Measurements from ENCODE around the gene TLE7.

The TLE7 gene

GRCh38 chr16:71439523-71439922, 2.3 kb downstream of the TLE7 start:
- ChIA-PET POLR2A (no interaction called here), CTCF (interaction anchor here (1.1 to 1.4 kb wide), 2 partner anchors 27 to 99 kb away, joined by 4 to 5 read pairs; no protein-coding TSS in a partner anchor)
- no peaks in the 10 kb centered on the region for H3K9me3 ChIP-seq (ENCODE audit: control insufficient read depth, insufficient read depth, low read depth, low read length)
- H3K36me3 ChIP-seq (ENCODE audit: control insufficient read depth in 2 of 2, insufficient read depth in 1 of 2, low read length in 2 of 2), result no peaks in the 10 kb centered on the region
- TF ChIP-seq ZNF16 (tag by site-specific recombination; IDR thresholded peaks at IDR 0.05; ENCODE audit: low read depth), result no peak
- no peak for TF ChIP-seq ZNF140 (tag by site-specific recombination; IDR thresholded peaks at IDR 0.05)
- no peak for TF ChIP-seq ZXDB (tag by site-specific recombination; IDR thresholded peaks at IDR 0.05)
- no peak for TF ChIP-seq ZNF202 (tag by site-specific recombination; IDR thresholded peaks at IDR 0.05; ENCODE audit: borderline replicate concordance)
- no peak for TF ChIP-seq ZNF677 (tag by site-specific recombination; IDR thresholded peaks at IDR 0.05)
- no peak for TF ChIP-seq IKZF3 (tag by site-specific recombination; IDR thresholded peaks at IDR 0.05)
- no peak for TF ChIP-seq AEBP2 (tag by site-specific recombination; IDR thresholded peaks at IDR 0.05; ENCODE audit: borderline replicate concordance)
- no peak for TF ChIP-seq ZBTB20 (tag by site-specific recombination; IDR thresholded peaks at IDR 0.05)
- H3K4me3 ChIP-seq (ENCODE audit: low read depth, low read length), result no peak overlapping the region
- no peaks in the 10 kb centered on the region for H3K4me1 ChIP-seq (ENCODE audit: control insufficient read depth, insufficient read depth, low read length)
- no peak overlapping the region for H3K27ac ChIP-seq (ENCODE audit: extremely low read depth, low read depth, low read length)

DNA sequence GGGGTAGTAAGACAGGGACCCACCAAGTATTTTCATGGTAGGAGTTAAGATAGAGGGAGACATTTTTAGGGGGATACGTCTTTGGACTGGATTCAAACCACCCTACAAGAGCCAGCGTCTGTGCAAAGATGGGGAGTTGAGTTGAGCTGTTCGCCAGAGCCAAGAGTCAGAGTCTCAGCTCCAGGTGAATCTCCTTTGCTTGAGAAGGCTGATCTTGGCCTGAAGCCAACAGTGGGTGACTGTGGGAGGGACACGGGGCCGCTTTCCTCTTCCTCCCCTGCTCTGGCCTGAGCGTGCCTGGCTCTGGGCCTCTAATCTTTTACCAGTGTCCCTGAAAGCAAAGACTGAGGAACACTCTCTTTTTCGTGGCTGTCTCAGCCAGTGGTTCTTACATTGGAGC, 5.4 kb downstream of the TLE7 start:
- ChIA-PET CTCF (no interaction called here), POLR2A (no interaction called here)
- TF ChIP-seq ZNF311 (tag by site-specific recombination; IDR thresholded peaks at IDR 0.05; ENCODE audit: borderline replicate concordance), result no peak
- TF ChIP-seq HOXA7 (CRISPR knock-in tag; IDR thresholded peaks at IDR 0.05; ENCODE audit: borderline replicate concordance), result no peak
- no peak overlapping the region for H3K27ac ChIP-seq (ENCODE audit: extremely low read depth, low read depth, low read length)
- no peaks in the 10 kb centered on the region for H3K9me3 ChIP-seq (ENCODE audit: control insufficient read depth, insufficient read depth, low read depth, low read length)
- no peaks in the 10 kb centered on the region for H3K36me3 ChIP-seq (ENCODE audit: control insufficient read depth in 2 of 2, insufficient read depth in 1 of 2, low read length in 2 of 2)
- no peaks in the 10 kb centered on the region for H3K4me1 ChIP-seq (ENCODE audit: control insufficient read depth, insufficient read depth, low read length)
- H3K4me3 ChIP-seq (ENCODE audit: low read depth, low read length), result no peak overlapping the region

- ChIA-PET POLR2A (no interaction called here), CTCF (interaction anchor here (0.5 to 2.2 kb wide), 3 partner anchors 12 to 67 kb away, joined by 4 to 5 read pairs (median 4); no protein-coding TSS in a partner anchor)
- TF ChIP-seq GFI1B (tag by site-specific recombination; IDR thresholded peaks at IDR 0.05) (no peak), ZIC2 (tag by site-specific recombination; IDR thresholded peaks at IDR 0.05) (0 out of 2 replicates have a peak, but pooled peaks have one; percentile 10)
Observed at GRCh38 chr16:71432906-71433305, 8.9 kb downstream of the TLE7 start.

DNA sequence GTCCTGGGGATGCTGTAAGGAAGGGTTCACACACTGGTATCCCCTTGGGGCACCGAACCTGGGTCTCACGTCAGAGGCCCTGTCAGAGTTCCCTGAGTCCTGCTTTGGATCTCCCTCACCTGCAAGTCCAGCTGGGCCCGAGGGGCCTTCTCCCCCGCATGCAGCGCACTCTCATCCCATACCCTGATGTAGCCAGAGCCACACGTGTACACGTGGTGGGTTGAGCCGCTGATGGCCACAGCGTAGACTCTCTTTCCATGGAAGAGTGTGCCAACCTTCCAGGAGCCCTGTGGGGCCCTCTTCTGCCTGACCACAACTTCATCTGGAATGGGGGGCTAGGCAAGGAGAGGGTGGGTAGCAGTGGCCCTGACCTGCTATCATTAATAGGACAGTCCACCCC, 9.9 kb downstream of the TLE7 start:
- H3K36me3 ChIP-seq (ENCODE audit: control insufficient read depth in 2 of 2, insufficient read depth in 1 of 2, low read length in 2 of 2), result no peaks in the 10 kb centered on the region
- ChIA-PET CTCF (interaction anchor here (1.2 kb wide), 1 partner anchor 19 kb away, joined by 4 read pairs; no protein-coding TSS in a partner anchor), POLR2A (no interaction called here)
- TF ChIP-seq ZFP3 (tag by site-specific recombination; IDR thresholded peaks at IDR 0.05; ENCODE audit: low read depth), result no peak
- TF ChIP-seq KLF16 (tag by site-specific recombination; IDR thresholded peaks at IDR 0.05), result no peak
- TF ChIP-seq ZNF214 (tag by site-specific recombination; IDR thresholded peaks at IDR 0.05; ENCODE audit: borderline replicate concordance), result no peak
- no peak for TF ChIP-seq ZFP37 (tag by site-specific recombination; IDR thresholded peaks at IDR 0.05)
- no peak for TF ChIP-seq ZNF785 (tag by site-specific recombination; IDR thresholded peaks at IDR 0.05)
- no peak for TF ChIP-seq ZNF239 (tag by site-specific recombination; IDR thresholded peaks at IDR 0.05)
- TF ChIP-seq ZNF548 (tag by site-specific recombination; IDR thresholded peaks at IDR 0.05), result no peak
- no peak for TF ChIP-seq ZNF792 (tag by site-specific recombination; IDR thresholded peaks at IDR 0.05)
- TF ChIP-seq ZNF155 (tag by site-specific recombination; IDR thresholded peaks at IDR 0.05), result no peak
- TF ChIP-seq GLIS2 (tag by site-specific recombination; IDR thresholded peaks at IDR 0.05), result no peak
- TF ChIP-seq ZNF112 (tag by site-specific recombination; IDR thresholded peaks at IDR 0.05), result no peak
- TF ChIP-seq ZNF48 (tag by site-specific recombination; IDR thresholded peaks at IDR 0.05), result no peak
- TF ChIP-seq ZNF398 (tag by site-specific recombination; IDR thresholded peaks at IDR 0.05), result no peak
- TF ChIP-seq, protein P1, sequence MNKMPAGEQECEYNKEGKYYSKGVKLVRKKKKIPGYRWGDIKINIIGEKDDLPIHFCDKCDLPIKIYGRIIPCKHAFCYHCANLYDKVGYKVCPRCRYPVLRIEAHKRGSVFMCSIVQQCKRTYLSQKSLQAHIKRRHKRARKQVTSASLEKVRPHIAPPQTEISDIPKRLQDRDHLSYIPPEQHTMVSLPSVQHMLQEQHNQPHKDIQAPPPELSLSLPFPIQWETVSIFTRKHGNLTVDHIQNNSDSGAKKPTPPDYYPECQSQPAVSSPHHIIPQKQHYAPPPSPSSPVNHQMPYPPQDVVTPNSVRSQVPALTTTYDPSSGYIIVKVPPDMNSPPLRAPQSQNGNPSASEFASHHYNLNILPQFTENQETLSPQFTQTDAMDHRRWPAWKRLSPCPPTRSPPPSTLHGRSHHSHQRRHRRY (tag by site-specific recombination; IDR thresholded peaks at IDR 0.05), result no peak
- H3K4me1 ChIP-seq (ENCODE audit: control insufficient read depth, insufficient read depth, low read length), result no peaks in the 10 kb centered on the region
- H3K9me3 ChIP-seq (ENCODE audit: control insufficient read depth, insufficient read depth, low read depth, low read length), result no peaks in the 10 kb centered on the region
- no peak overlapping the region for H3K27ac ChIP-seq (ENCODE audit: extremely low read depth, low read depth, low read length)
- no peak overlapping the region for H3K4me3 ChIP-seq (ENCODE audit: low read depth, low read length)

More at GRCh38 chr16:71432906-71433305, 8.9 kb downstream of the TLE7 start:
- Histone ChIP-seq H3K4me3 (ENCODE audit: low read depth, low read length) (no peak overlapping the region), H3K4me1 (ENCODE audit: control insufficient read depth, insufficient read depth, low read length) (no peaks in the 10 kb centered on the region), H3K27ac (ENCODE audit: extremely low read depth, low read depth, low read length) (no peak overlapping the region), H3K36me3 (ENCODE audit: control insufficient read depth in 2 of 2, insufficient read depth in 1 of 2, low read length in 2 of 2) (no peaks in the 10 kb centered on the region), H3K9me3 (ENCODE audit: control insufficient read depth, insufficient read depth, low read depth, low read length) (no peaks in the 10 kb centered on the region)

Data from HEK293 (cell line).